NB4 (cell line): ENCODE results near the gene CAMTA1.

ENCODE experiments used
- POLR2A ChIP-seq: IDR thresholded peaks from 2 replicates; pipeline ENCODE4 v1.6.1; 2011; ENCODE audit warnings: mild to moderate bottlenecking; ENCODE audit not compliant: insufficient read length; ENCODE audit errors: extremely low read depth
- TF ChIP-seq, protein P1 (sequence below): IDR thresholded peaks from one replicate; pipeline ENCODE4 v1.5.1; 2012; ENCODE audit warnings: low read depth, low read length

- TF ChIP-seq POLR2A, result no peak
- TF ChIP-seq, protein P1, sequence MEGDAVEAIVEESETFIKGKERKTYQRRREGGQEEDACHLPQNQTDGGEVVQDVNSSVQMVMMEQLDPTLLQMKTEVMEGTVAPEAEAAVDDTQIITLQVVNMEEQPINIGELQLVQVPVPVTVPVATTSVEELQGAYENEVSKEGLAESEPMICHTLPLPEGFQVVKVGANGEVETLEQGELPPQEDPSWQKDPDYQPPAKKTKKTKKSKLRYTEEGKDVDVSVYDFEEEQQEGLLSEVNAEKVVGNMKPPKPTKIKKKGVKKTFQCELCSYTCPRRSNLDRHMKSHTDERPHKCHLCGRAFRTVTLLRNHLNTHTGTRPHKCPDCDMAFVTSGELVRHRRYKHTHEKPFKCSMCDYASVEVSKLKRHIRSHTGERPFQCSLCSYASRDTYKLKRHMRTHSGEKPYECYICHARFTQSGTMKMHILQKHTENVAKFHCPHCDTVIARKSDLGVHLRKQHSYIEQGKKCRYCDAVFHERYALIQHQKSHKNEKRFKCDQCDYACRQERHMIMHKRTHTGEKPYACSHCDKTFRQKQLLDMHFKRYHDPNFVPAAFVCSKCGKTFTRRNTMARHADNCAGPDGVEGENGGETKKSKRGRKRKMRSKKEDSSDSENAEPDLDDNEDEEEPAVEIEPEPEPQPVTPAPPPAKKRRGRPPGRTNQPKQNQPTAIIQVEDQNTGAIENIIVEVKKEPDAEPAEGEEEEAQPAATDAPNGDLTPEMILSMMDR, result no peak
Observed at GRCh38 chr1:7677815-7678214, 892.6 kb downstream of the CAMTA1 start.
